Body of pancreas (tissue), 4 donors: ENCODE results near the gene ALS2CL. TPM values are rescaled to one million over a fixed set of nuclear protein-coding genes. Genes with fewer than 3 reads are reported as not detected.

ENCODE experiments used
- ATAC-seq: fragments of 150-250 bp; one replicate; pipeline ENCODE4 v1.9.1; 2016
- DNase-seq, 4 donors: peaks; one replicate each; pipeline ENCODE4 v3.0.0-alpha.2; 2019
- H3K27ac ChIP-seq, 4 donors: fragments of 200-600 bp; sonication (generic); 1 replicate in 3 of 4; 2 replicates in 1 of 4; pipeline versions ENCODE4 v1.5.1 to v1.6.1; 2016 to 2019; ENCODE audit warnings: mild to moderate bottlenecking in 1 of 4, mixed read lengths in 1 of 4, moderate library complexity in 1 of 4
- H3K27me3 ChIP-seq, 2 donors: fragments of 200-600 bp; sonication (generic); one replicate each; pipeline ENCODE4 v1.6.0; 2016; ENCODE audit warnings: mild to moderate bottlenecking in 1 of 2
- H3K36me3 ChIP-seq, 2 donors: fragments of 200-600 bp; sonication (generic); replicated peaks in 1 of 2; 2 replicates each; pipeline ENCODE4 v1.5.1; 2016; ENCODE audit warnings: low read depth in 2 of 2; ENCODE audit not compliant: insufficient read depth in 1 of 2
- H3K4me1 ChIP-seq: fragments of 200-600 bp; sonication (generic); one replicate; pipeline ENCODE4 v1.6.0; 2016
- H3K4me3 ChIP-seq, 2 donors: fragments of 200-600 bp; sonication (generic); 1 replicate in 1 of 2; 2 replicates in 1 of 2; pipeline ENCODE4 v1.5.1; 2016 to 2019
- H3K9me3 ChIP-seq, 3 donors: fragments of 200-600 bp; sonication (generic); 1 replicate in 2 of 3; 2 replicates in 1 of 3; pipeline ENCODE4 v1.5.1; 2016
- CTCF ChIP-seq, 7 experiments: fragments of 450-650 bp in 4 of 7; fragments of 200-600 bp in 3 of 7; sonication (generic) in 3 of 7; IDR thresholded peaks; one replicate each; pipeline ENCODE4 v1.5.1; 2016 to 2019; ENCODE audit warnings: antibody characterized with exemption in 7 of 7
- POLR2A ChIP-seq, 3 donors: fragments of 450-650 bp; IDR thresholded peaks; one replicate each; pipeline ENCODE4 v1.6.1; 2016; ENCODE audit warnings: antibody characterized with exemption in 3 of 3, mild to moderate bottlenecking in 2 of 3
- WGBS, 2 donors: methylation state at CpG; one replicate each; pipeline ENCODE4 v1.1.5; 2017; 5-methylcytosine and 5-hydroxymethylcytosine counted together
- intact Hi-C: fragments of 100-400 bp; cut with DNase I; formaldehyde crosslinking; loops from one replicate; pipeline ENCODE4 v1.15.1; 2023
- total RNA-seq, 2 donors: library from RNA; depleted of rRNA; stranded (reverse); fragments of >200 nt; gene quantifications; one replicate each; pipeline ENCODE4 v1.1.0, GENCODE V29; 2016

ALS2CL gene
- total RNA-seq, 2 donors from 2014 or later = 30.3 to 48.5 TPM

GRCh38 chr3:46627078-46627477 lies 66.4 kb downstream of the ALS2CL start:
- WGBS, 2 donors = 92 to 94% methylated on average over 1 of the region's 1 CpG
- no peak overlapping the region for H3K27ac ChIP-seq

GRCh38 chr3:46626039-46626438 lies 67.4 kb downstream of the ALS2CL start:
- TF ChIP-seq POLR2A (IDR thresholded peaks at IDR 0.05) (no peak), CTCF (IDR thresholded peaks at IDR 0.05) (no peak)
- no peaks in the 10 kb centered on the region for H3K27me3 ChIP-seq
- no peaks in the 10 kb centered on the region for H3K9me3 ChIP-seq
- 70 to 87% methylated on average over 4 of the region's 4 CpGs for WGBS, 2 donors
- no peak for DNase-seq
- no peak overlapping the region for H3K27ac ChIP-seq
- ATAC-seq = no peak
- no peaks in the 10 kb centered on the region for H3K36me3 ChIP-seq
- peaks cover 8% of the 10 kb centered on the region for H3K4me1 ChIP-seq
- intact Hi-C loops = no loop called here
- no peak overlapping the region for H3K4me3 ChIP-seq

More at GRCh38 chr3:46627078-46627477, 66.4 kb downstream of the ALS2CL start:
- TF ChIP-seq POLR2A (IDR thresholded peaks at IDR 0.05) (no peak), CTCF (IDR thresholded peaks at IDR 0.05) (no peak)
- H3K9me3 ChIP-seq = no peaks in the 10 kb centered on the region
- ATAC-seq (no peak), DNase-seq (no peak)
- no peaks in the 10 kb centered on the region for H3K36me3 ChIP-seq
- intact Hi-C loops = no loop called here
- peaks cover 8% of the 10 kb centered on the region for H3K4me1 ChIP-seq
- H3K4me3 ChIP-seq = no peak overlapping the region
- H3K27me3 ChIP-seq = no peaks in the 10 kb centered on the region

- Histone ChIP-seq H3K4me1 (peaks cover 10% of the 10 kb centered on the region), H3K4me3 (no peak overlapping the region), H3K27me3 (no peaks in the 10 kb centered on the region), H3K9me3 (no peaks in the 10 kb centered on the region), H3K27ac (no peak overlapping the region), H3K36me3 (no peaks in the 10 kb centered on the region)
- DNase-seq (no peak), ATAC-seq (no peak)
- 68 to 79% methylated on average over 3 of the region's 3 CpGs for WGBS, 2 donors
- TF ChIP-seq POLR2A (IDR thresholded peaks at IDR 0.05) (no peak), CTCF (IDR thresholded peaks at IDR 0.05) (no peak)
- intact Hi-C loops = no loop called here
Observed at GRCh38 chr3:46624975-46625490, 68.4 kb downstream of the ALS2CL start.

GRCh38 chr3:46624533-46624932 lies 68.9 kb downstream of the ALS2CL start:
- intact Hi-C loops = no loop called here
- ATAC-seq (no peak), DNase-seq (no peak)
- WGBS, 2 donors = 24 to 32% methylated on average over 2 of the region's 2 CpGs
- no peaks in the 10 kb centered on the region for H3K27me3 ChIP-seq
- peaks cover 7% of the 10 kb centered on the region for H3K4me1 ChIP-seq
- H3K36me3 ChIP-seq = no peaks in the 10 kb centered on the region
- TF ChIP-seq POLR2A (IDR thresholded peaks at IDR 0.05) (no peak), CTCF (IDR thresholded peaks at IDR 0.05) (no peak)
- H3K27ac ChIP-seq = no peak overlapping the region
- no peak overlapping the region for H3K4me3 ChIP-seq
- H3K9me3 ChIP-seq = no peaks in the 10 kb centered on the region
